HT1080 (cell line): ENCODE data around the gene TMTC2. TPM values are rescaled to one million over a fixed set of nuclear protein-coding genes. Genes with fewer than 3 reads are reported as not detected.

Source experiments
- DNase-seq: peaks from one replicate; pipeline ENCODE4 v3.0.0-alpha.2; 2015; ENCODE audit warnings: low read depth
- total RNA-seq: library from RNA; depleted of rRNA; stranded (reverse); fragments of >200 nt; shearing (Covaris generic); gene quantifications from 2 replicates; pipeline ENCODE4 v1.2.3, GENCODE V29; 2014

TMTC2 gene
- total RNA-seq, 1 experiment from 2014 or later, result 1.7 TPM

DNA sequence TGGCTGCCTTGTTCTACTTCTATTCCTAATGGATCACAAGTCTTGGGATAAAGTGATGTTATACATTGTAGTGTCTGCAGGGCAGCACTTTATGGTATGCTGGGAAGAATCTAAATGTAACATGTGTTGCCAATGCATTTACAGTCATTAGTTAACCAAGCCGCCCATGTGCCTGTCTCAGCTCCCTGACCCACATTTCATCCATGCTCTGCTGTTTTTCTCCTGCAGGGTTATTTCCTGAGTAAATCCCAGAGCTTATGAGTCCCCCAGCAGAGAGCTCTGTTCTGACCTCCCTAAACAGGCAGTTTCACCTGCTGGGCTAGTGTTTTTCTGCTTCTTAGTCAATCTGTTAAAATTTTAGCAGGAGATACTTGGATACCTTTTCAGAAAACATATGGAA, 4.4 kb upstream of the TMTC2 start:
- DNase-seq, result no peak

DNA sequence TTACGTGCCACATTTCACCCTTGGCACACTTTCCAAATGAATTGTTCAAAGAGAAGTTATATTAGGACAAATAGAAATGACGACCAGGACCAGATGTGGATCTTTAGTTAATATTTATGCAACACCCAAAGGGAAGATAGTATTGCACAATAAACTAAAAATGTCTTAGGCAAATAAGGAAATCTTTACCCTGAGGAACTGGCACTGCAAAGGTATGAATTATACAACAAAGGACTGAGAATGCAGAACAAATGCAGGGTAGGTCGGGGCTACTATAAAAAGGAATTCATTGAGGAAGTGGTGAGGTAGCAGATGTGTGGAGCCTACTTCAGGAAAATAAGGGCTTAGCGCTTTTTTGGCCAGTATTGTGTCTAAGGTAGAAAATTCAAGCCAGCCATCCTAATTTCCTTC, 3.9 kb upstream of the TMTC2 start:
- no peak for DNase-seq

DNA sequence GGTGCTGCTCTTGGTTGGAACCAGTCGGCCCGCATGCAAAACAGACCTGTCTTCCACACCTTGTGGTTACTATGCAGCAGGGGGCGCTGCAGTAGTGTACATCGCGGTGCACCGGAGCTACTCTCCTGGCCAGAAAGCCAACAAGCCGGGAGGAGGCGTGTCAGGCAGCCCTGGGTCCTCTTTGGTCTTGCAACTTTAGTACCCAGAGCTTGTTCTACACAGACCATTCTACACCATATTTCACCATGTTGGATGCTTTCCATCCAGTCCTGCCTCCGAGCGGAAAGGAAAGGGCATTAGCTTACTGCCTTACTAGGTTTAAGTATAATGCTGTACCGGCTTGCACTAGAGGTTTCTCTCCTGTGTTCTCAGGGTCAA, 927 bp upstream of the TMTC2 start:
- DNase-seq, result peak; percentile 85

DNA sequence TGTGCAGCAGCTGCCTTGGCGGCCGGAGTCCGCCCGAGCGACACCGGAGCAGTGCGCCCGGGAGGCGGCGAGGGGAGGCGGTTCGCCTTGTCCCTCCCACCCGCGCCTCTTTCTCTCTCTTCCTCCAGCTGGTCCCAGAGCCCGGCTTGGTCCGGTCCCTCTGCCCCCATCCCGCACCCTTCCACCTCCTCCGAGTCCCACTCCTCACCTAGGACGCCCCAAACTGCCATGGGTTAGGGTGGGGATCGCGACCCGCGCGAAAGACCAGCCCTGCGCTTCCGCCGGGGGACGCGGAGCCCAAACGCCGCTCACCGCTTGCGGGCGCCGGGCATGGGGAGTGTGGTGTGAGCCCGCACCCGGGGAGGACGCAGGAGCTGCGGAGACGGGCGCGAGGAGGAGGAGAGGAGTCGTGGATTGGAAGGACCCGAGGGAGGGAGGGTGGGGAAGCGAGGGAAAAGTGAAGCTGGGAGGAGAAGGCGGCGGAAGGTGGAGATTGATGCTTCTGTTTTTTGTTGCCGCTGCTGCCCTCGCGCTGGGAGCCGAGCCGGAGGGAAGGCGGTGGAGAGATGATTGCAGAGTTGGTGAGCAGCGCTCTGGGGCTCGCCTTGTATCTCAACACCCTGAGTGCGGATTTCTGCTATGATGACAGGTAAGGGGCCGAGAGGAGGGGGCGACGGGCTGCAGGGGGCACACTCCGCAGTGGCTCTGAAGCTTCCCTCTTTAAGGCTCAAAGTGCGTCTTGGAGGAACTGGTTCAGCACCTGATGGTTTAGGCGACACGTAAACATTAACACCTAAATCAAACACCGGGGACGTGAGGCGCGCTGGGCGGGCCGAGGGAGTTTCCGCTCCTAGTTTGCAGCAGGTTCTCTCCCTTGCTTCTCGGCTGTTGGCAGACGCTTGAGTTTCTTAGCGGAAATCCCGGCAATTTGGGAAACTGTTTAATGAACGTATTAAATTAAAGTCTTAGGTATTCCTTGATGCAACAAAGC, 610 bp downstream of the TMTC2 start:
- DNase-seq, result peak; percentile 25

DNA sequence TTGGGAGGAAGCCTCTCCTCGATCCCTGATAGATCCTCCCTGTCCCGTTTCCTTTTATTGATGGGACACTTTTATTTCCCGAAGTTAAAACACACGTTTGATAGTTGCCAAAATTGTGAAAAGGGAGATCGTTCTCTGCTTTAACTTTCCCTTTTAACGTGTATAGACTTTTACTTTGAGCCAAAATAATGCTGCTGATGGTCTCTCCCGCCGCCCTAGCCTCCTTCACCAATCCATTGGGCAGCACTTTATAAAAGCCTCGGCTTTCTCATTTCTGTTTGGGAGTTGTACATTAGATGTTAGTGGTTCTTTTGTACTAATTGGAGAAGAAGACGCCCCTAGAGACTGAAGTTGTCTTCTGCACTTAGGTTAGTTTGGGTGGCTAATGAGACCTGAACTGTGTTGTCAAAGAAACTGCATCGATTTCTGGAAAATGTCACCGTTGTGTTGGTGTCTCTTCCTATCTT, 1.4 kb downstream of the TMTC2 start:
- peak; percentile 7 for DNase-seq

DNA sequence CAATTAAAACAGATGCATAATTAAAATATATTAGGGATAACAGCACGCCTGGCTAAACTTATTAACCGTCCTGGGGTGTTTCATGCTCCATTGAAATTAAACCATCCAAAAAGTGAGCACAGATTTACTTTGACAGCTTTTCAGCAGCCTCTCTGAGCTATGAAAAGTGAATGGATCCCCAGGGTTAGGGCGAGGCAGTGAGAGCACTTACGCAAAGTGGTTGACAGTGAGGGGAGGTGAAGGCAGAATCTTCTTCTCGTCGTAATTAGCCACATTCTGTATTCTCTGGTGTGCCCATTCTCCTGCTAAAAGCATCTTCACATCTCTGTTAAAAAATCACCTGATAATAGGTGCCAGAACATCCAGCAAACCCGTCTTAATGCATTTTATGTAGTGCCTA, 1.9 kb downstream of the TMTC2 start:
- no peak for DNase-seq

DNA sequence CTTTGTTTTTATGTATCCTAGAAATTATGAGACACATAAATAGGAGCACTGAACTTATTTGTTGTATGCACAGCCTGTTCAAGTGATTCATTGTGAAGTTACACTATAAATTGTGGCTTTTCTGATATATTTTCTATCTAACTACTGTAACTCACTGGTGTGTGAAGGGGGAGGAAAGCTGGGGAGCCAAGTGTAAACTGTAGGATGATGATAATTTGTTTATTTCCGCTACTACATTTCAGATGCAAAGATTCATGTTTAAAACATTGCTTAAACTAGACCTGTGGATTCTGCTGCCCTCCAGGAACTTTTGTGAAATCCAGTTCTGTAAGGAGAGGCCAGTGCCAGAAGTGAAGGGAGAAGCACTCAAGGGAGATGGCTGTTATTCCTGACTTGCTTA, 3.3 kb downstream of the TMTC2 start:
- no peak for DNase-seq

DNA sequence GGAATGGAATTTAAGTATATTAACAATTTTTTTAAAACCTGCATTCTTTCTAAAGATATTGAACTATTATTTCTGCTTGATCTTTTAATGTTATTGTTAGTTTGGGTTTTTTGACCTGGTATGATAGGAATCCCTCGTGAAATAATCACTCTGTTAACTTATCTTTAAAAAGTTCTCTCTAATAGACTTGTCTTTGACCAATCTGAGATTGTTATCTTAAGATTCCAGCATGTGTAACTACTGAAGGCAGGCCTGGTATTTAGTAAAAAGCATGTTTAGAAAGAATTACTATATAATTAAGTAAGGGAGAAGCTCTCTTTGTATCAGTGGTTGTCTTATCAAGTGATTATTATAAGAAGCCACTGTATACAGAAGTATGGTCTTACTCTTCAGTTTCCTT, 4.8 kb downstream of the TMTC2 start:
- DNase-seq, result no peak

DNA sequence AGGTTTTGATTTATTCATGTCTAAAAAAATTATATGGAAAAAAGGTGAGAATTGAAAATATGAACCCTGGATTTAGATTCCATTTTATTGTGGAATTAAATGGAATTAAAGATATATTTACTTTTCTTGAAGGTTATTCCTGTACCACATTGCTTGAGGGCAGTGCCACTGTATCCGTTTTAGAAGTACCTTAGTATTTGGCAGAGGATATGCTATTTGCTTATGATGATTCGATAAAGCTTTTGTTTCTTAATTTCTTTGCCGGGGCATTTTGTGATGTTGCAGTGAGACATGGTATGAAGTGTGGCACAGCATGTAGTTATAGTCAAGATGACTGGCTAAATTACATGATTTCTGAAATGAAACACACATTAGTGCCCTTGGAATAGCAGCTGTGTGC, 7.6 kb downstream of the TMTC2 start:
- DNase-seq, result no peak

DNA sequence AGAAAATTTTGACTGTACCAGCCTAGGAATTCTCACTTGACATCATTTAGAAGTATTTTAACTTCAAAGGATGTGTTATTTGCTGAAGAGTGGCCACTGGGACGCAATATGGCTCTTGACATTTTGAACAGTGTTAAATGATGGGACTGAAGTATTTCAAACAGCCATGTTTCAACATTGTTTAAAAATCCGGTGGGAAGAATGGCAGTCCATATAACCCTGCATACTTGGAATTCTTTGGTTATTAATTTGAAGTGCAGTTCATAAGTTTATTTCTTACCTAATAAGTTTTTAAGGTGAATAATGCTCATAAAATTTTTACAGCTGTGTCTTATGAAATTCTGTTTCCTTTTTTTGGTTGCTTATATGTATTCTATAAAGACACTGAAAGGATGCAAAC, 8.3 kb downstream of the TMTC2 start:
- DNase-seq, result no peak

DNA sequence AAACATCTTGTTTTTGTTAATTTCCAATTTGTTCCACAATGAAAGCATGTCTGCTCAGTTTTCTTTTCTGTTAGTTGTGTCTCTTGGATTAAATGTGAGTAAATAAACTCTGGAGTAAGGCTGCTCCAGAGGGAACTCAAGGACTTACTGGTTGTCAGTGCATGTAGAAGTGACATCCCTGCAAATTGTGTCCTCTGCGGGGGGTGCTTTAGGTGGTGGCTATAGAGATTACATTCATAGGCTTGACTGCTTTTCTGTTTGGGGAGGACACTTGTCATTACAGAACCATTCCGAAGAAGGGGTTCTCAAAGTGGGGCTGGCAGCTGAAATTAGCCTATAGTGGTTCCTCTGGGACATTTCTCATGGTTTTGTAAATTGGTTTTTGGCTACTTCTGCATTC, 8.8 kb downstream of the TMTC2 start:
- DNase-seq, result no peak

DNA sequence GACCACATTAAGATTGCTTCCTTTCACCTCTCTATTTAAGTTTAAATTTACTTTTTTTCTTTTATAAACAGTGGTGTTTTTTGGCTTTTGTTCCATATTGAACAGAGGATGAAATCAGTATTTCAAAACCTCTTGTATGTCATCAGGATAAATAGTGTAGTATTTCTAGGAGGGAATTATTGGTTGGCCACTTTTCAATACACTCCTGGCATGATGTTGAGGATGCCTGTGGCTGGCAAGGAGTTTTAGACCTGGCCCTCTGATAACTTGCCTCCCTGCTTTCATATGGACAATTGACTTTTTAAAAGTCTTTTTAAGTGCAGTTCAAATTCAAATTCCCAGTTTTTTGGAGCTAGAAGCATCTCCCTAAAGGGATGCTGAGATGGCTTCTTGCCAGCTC, 9.8 kb downstream of the TMTC2 start:
- no peak for DNase-seq

DNA sequence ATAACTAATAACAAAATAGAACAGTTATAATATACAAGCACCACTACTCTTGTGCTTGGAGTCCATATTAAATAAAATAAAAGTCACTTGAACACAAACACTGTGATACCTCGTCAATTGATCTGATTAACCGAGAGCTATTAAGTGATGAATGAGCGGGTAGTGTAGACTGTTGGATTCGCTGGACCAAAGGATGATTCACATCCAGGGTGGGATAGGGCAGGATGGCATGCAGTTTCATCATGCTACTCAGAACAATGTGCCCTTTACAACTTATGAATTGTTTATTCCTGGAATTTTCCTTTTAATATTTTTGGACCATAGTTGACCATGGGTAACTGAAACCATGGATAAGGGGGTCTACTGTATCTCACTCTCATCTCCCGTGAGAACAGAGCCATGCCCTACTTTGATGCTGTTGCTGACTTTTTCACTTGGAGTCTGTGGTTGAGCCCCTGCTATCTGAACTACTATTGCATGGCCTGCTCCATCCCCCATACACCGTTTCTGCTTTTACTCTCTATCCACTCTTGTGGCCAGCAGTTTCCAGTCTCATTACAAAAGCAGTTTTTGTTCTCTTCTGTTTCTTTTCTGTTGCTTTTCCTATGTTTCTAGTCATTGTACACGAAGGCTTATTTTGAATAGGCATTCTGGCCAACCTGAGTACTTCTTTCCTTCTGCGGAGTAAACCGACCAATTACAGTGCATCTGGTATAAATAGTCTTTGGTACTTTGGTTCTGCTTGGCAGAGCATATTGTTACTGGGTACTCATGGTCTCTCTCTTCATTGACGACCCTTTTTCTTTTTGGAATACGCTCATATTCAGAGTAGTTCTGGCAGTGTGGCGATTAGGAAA, 12.2 kb downstream of the TMTC2 start:
- peak; percentile 15 for DNase-seq

DNA sequence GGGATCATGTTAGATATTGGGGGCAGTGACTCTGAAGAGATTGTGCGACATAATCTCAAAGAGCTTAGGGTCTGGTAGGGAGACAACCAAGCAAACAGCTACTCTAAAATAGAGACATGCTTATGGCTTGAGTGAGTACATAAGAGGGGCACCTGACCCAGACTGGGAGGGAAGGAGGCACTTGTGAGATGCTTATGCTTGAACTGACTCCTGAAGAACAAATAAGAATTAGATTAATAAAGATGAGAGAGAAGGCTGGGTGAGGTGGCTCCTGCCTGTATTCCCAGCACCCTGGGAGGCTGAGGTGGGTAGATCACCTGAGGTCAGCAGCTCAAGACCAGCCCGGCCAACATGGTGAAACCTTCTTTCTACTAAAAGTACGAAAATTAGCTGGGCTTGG, 19.1 kb downstream of the TMTC2 start:
- no peak for DNase-seq

DNA sequence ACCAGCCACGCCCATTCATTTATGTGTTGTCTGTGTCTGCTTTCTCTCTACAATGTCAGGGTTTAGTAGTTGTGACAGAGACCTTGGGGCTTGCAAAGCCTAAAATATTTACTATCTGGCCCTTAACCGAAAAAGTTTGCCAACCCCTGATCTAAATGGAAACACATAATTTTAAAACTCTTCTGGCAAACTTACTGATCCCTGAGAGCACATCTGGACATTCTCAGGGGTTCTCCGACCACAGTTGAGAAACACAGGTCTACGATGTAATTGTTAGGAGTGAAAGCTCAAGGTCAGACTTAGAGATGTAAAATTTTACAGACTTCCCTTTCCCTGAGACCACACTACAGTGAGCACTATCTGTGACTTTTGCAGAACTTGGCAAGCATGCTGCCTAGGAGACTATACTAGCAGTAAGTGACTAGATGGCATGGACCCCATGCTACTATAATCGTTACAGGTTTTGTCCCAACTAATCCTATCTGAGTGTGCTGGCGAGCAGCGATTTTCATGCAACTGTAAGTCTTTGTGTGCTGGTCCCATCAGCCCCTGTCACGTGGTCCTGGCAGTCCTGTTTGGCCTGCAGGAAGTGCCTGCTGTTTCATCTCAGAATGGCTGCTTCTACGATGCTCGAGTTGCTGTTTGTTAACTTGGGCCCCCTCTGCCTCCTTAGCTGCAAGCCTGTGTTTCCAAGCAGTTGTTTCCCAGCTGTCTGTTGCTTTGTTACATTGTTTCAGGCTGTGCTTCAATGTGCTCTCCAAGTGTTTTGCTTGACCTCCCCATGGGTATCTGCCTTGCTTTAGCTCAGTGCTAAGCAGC, 21.6 kb downstream of the TMTC2 start:
- DNase-seq, result no peak

DNA sequence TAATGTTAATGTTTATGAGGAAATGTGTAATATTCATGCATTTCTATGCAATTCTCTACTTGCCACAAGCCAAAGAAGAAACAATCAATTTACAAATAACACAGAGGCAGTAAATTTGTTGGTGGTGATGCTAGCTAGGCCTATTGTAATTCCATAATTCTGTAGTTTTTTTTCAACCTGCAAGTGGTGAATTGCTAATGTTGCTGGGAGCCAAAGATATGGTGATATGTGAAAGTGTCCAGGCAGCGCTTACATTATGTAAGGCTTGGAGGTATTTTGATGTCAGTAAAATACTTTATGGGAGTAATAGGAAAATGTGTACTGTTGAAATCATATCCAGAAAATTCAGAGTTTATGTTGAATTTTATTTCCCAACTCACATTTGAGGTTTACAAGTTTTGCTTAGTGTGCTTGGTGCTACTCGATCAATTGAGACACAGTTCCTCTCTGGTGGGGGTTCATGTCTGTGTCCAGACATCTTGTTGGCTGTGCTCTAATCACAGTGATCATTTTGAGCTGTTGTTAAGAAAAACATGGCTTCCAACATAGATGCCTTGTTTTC, 23.2 kb downstream of the TMTC2 start:
- DNase-seq, result no peak

DNA sequence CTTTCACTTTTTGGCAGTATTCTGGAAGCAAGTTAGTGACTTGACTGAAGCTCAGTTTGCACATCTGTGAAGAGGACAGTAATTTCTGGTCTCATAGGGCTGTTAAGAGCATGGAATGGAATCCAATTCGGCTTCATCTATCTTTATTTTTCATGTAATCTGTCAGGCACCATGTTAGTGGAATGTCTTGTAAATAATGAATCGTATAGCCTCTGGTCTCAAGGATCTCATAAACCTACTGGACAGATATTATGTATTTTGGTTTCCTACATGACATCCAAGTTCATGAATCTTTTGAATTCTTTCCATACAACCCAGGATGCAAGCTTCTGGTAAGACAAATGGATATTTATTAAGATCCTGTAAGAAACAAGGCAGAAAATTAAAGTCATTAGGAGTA, 24.0 kb downstream of the TMTC2 start:
- DNase-seq, result no peak

DNA sequence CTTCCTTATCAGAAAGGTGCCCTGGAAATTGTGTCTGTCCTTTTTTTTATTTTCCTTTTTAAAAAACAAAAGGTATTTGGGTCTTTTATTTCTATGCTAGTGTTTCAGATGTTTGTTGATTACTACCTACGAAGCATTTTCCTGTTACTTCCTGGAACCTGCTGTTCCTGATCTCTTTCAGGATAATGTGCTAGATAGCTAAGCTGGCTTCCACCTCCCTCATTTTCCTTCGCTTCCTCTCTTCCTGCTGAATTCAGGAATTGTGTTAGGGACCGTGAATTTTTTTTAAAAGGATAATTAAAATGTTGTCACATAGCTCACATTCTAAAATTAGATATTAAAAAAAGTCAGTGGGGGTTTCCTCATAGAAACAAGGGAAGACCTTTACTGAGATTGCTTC, 27.7 kb downstream of the TMTC2 start:
- DNase-seq, result no peak

DNA sequence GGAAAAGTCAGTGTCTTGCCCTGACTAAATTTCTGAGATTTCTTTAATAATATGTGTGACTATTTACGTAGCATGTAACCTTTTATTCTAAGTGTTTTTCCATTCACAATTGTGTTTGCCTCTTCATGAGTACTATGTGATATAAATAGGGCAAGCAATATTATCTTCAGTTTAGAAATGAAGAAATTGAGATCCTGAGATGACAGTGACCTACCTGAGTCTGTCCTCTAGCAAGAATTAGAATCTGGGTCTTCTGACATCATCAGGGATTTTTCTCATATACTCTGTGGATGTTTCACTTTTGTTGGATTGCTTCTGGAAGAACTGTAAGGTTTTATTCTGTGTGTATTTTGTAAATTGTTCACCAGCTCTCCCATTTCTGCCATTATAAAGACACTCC, 35.0 kb downstream of the TMTC2 start:
- DNase-seq, result no peak

DNA sequence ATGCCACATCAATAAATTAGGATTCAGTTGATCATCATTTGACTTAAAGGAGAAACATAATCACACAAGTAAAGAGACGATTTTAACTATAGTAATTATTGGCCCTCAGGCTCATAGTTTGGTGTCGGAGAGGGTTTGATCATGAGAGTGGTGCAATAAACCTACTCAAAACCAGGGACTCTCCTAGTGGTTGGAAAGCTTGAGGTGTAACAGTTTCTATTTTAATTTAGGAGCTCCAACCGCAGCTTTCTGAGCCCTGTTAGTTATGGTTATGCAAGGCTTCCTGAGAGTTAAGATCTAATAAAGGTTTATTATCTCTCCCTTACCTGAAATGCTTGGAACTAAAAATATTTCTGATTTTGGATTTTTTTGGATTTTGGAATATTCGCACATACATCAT, 36.4 kb downstream of the TMTC2 start:
- DNase-seq, result no peak

DNA sequence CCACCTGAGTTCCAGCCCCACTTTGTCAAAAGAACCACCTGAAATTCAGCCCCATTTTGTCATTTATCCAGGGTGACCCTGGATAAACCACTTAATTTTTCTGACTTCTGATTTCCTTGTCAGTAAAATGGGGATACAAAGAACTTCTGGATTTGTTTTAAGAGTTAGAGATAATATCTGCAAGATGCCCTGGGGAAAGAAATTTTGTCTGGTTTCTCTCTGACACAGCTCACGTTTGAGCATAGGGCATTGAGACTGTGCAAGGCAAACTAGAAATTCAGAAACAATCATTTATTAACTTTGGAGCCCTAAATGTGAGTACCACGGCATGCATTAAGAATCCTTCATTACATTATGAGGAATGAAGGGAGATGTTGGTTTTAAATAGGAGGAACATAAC, 37.2 kb downstream of the TMTC2 start:
- DNase-seq, result no peak
